ENCODE data around the gene CHST2.

GRCh38 chr3:143163562-143164100, 44.1 kb downstream of the CHST2 start:
- TF ChIP-seq POLR2AphosphoS5 (IDR thresholded peaks at IDR 0.05) (no peak), CTCF (IDR thresholded peaks at IDR 0.05) (no peak), EP300 (IDR thresholded peaks at IDR 0.05) (no peak), POLR2A (IDR thresholded peaks at IDR 0.05) (no peak)
